Prostate gland (tissue), 2 donors: Measurements from ENCODE around the gene GPX3.

ENCODE experiments used
- POLR2AphosphoS5 ChIP-seq: sonication (generic); formaldehyde crosslinking; IDR thresholded peaks from one replicate; pipeline ENCODE4 v1.6.1; 2017; ENCODE audit warnings: antibody characterized with exemption
- TF ChIP-seq, protein P1 (sequence below), 4 experiments: fragments of 200-600 bp in 2 of 4; fragments of 450-650 bp in 2 of 4; sonication (generic) in 2 of 4; IDR thresholded peaks; 1 replicate in 3 of 4; 2 replicates in 1 of 4; pipeline ENCODE4 v1.5.1; 2016 to 2019; ENCODE audit warnings: antibody characterized with exemption in 4 of 4, mild to moderate bottlenecking in 2 of 4, moderate library complexity in 2 of 4

- TF ChIP-seq, protein P1, sequence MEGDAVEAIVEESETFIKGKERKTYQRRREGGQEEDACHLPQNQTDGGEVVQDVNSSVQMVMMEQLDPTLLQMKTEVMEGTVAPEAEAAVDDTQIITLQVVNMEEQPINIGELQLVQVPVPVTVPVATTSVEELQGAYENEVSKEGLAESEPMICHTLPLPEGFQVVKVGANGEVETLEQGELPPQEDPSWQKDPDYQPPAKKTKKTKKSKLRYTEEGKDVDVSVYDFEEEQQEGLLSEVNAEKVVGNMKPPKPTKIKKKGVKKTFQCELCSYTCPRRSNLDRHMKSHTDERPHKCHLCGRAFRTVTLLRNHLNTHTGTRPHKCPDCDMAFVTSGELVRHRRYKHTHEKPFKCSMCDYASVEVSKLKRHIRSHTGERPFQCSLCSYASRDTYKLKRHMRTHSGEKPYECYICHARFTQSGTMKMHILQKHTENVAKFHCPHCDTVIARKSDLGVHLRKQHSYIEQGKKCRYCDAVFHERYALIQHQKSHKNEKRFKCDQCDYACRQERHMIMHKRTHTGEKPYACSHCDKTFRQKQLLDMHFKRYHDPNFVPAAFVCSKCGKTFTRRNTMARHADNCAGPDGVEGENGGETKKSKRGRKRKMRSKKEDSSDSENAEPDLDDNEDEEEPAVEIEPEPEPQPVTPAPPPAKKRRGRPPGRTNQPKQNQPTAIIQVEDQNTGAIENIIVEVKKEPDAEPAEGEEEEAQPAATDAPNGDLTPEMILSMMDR (IDR thresholded peaks at IDR 0.05) = no peak
- TF ChIP-seq POLR2AphosphoS5 = no peak
Measured at GRCh38 chr5:151027961-151028479, 7.6 kb downstream of the GPX3 start.
